Muscle of back (tissue), 13 donors: Measurements from ENCODE around the gene MRPS2. TPM values are rescaled to one million over a fixed set of nuclear protein-coding genes. Genes with fewer than 3 reads are reported as not detected.
"Not testable (repeated sequence)": the region's sequence is repeated elsewhere in the genome, so short reads cannot be mapped to it uniquely, and the experiment has no call there.

ENCODE experiments used
- DNase-seq, 3 donors: peaks; one replicate each; pipeline versions ENCODE4 v3.0.0 to v3.0.0-alpha.2; 2013
- long read RNA-seq, 9 donors: transcript quantifications; one replicate each; lab custom pipeline, GENCODE V29; 2026
- polyA plus RNA-seq, 10 donors: library from polyadenylated mRNA; unstranded; fragments of 120-200 nt; gene quantifications; one replicate each; pipeline ENCODE4 v1.2.1, GENCODE V29; 2013; ENCODE audit not compliant: insufficient read length in 10 of 10

The MRPS2 gene
- 10 to 100 TPM; 25.2 to 36.8 (median 30.2) TPM for polyA plus RNA-seq
- long read RNA-seq, donor 1, transcript MRPS2-201 (4 exons, 1,510 nt), result major isoform, 11 of 12 reads
- long read RNA-seq, donor 1, partial matches to known transcripts, result 0 of 12 reads
- long read RNA-seq, donor 1, other reads (novel, unspliced or antisense), result 0 of 12 reads
- long read RNA-seq, donor 2, transcript MRPS2-201 (4 exons, 1,510 nt), result major isoform, 15 of 17 reads
- long read RNA-seq, donor 2, partial matches to known transcripts, result 0 of 17 reads
- long read RNA-seq, donor 2, other reads (novel, unspliced or antisense), result 0 of 17 reads
- long read RNA-seq, donor 3, result 0 reads
- long read RNA-seq, donor 4, transcript MRPS2-201 (4 exons, 1,510 nt), result major isoform, 12 of 12 reads
- long read RNA-seq, donor 4, partial matches to known transcripts, result 0 of 12 reads
- long read RNA-seq, donor 4, other reads (novel, unspliced or antisense), result 0 of 12 reads
- long read RNA-seq, donor 5, transcript MRPS2-201 (4 exons, 1,510 nt), result major isoform, 20 of 24 reads
- long read RNA-seq, donor 5, partial matches to known transcripts, result 0 of 24 reads
- long read RNA-seq, donor 5, other reads (novel, unspliced or antisense), result 0 of 24 reads
- long read RNA-seq, donor 6, transcript MRPS2-201 (4 exons, 1,510 nt), result major isoform, 18 of 32 reads
- long read RNA-seq, donor 6, partial matches to known transcripts, result 10 of 32 reads
- long read RNA-seq, donor 6, other reads (novel, unspliced or antisense), result 0 of 32 reads
- long read RNA-seq, donor 7, transcript MRPS2-201 (4 exons, 1,510 nt), result major isoform, 13 of 13 reads
- long read RNA-seq, donor 7, partial matches to known transcripts, result 0 of 13 reads
- long read RNA-seq, donor 7, other reads (novel, unspliced or antisense), result 0 of 13 reads
- long read RNA-seq, donor 8, transcript MRPS2-201 (4 exons, 1,510 nt), result major isoform, 12 of 12 reads
- long read RNA-seq, donor 8, partial matches to known transcripts, result 0 of 12 reads
- long read RNA-seq, donor 8, other reads (novel, unspliced or antisense), result 0 of 12 reads
- long read RNA-seq, donor 9, partial matches to known transcripts, result 0 of 2 reads
- long read RNA-seq, donor 9, other reads (novel, unspliced or antisense), result 0 of 2 reads

GRCh38 chr9:135500525-135501260, at the start of gene MRPS2:
MRPS2 (plus strand) TSS chr9:135500682; CDS start chr9:135500711, 29 bp downstream.
- peak; percentile 82 to 94 (median 90) for DNase-seq

GRCh38 chr9:135450956-135451355, 49.5 kb upstream of the MRPS2 start:
- DNase-seq, result no peak

GRCh38 chr9:135451909-135452308, 48.6 kb upstream of the MRPS2 start:
- DNase-seq, result not testable (repeated sequence)

GRCh38 chr9:135454737-135455136, 45.7 kb upstream of the MRPS2 start:
- DNase-seq, result no peak

GRCh38 chr9:135455401-135456030, 45.0 kb upstream of the MRPS2 start:
- DNase-seq, result no peak

- no peak for DNase-seq
Measured at GRCh38 chr9:135456436-135457104, 43.9 kb upstream of the MRPS2 start.

GRCh38 chr9:135458478-135458877, 42.0 kb upstream of the MRPS2 start:
- not testable (repeated sequence) for DNase-seq

- DNase-seq, result no peak
Measured at GRCh38 chr9:135461936-135462335, 38.5 kb upstream of the MRPS2 start.

GRCh38 chr9:135463140-135463539, 37.3 kb upstream of the MRPS2 start:
- DNase-seq, result peak in 1 of 3 donors; percentile 16

- DNase-seq, result no peak
Measured at GRCh38 chr9:135464181-135464580, 36.3 kb upstream of the MRPS2 start.

- DNase-seq, result no peak
Measured at GRCh38 chr9:135468854-135469521, 31.5 kb upstream of the MRPS2 start.

- no peak for DNase-seq
Measured at GRCh38 chr9:135471791-135472640, 28.5 kb upstream of the MRPS2 start.

- no peak for DNase-seq
Measured at GRCh38 chr9:135473972-135474543, 26.4 kb upstream of the MRPS2 start.

- DNase-seq, result no peak
Measured at GRCh38 chr9:135474915-135475314, 25.6 kb upstream of the MRPS2 start.

- DNase-seq, result no peak
Measured at GRCh38 chr9:135476561-135477355, 23.7 kb upstream of the MRPS2 start.

GRCh38 chr9:135478191-135478590, 22.3 kb upstream of the MRPS2 start:
- DNase-seq, result peak in 1 of 3 donors; percentile 12

- peak in 1 of 3 donors; percentile 58 for DNase-seq
Measured at GRCh38 chr9:135478829-135479468, 21.5 kb upstream of the MRPS2 start.
